ENCODE results near the gene GC. TPM values are rescaled to one million over a fixed set of nuclear protein-coding genes. Genes with fewer than 3 reads are reported as not detected.

Gene GC
- total and polyA plus RNA-seq, 2 of the 4 experiments (the other 2 are of a cell fraction) = not detected

DNA sequence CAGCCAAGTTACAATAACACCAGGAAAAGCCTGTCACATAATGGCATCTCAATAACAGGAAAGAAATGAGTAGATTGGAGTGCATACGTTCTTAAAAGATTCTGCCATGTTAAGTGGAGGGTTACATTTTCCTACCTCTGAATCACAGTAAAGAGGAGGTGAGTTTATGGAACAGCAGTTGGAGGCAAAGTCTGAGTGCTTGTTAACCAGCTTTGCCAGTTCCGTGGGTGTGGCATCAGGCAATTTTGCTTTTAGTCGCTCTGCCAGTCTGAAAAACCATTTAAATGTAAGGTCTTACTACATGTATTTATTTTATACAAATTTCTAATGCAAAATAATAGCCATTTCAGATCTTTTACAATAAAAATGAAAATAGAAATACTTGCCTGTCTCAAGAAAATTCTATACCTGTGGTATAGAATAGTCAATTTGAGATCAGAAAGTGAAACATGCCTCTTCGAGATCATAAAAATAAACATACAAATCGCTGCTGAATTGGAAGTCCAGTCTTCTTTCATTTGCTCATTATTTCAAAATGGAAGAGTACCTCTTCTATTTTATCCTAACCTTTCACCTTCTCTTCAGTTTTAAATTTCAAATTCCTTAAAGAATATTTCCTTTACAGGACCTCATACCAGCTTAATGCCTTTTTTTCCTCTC is 31.4 kb downstream of the GC start:
- no peak overlapping the region for H3K4me3 ChIP-seq (ENCODE audit: insufficient read depth, low read depth, low read length)
- DNase-seq (no peak), ATAC-seq (ENCODE audit: low read depth) (no peak)
- BruUV-seq (replicated peaks) = no TSS peak
- in situ Hi-C loops (cut with MboI; ENCODE audit: low sequenced_read_pairs) = no loop called here
- ChIA-PET POLR2A (ENCODE audit: unreplicated experiment) (no interaction called here), CTCF (no interaction called here)
- no peak overlapping the region for H4K91ac ChIP-seq (ENCODE audit: insufficient read depth, low read depth, low read length)
- no peaks in the 10 kb centered on the region for H3K36me3 ChIP-seq (ENCODE audit: control insufficient read depth, insufficient read depth, low read length)
- no peaks in the 10 kb centered on the region; the same call in 1 of the 2 replicates for H3K27me3 ChIP-seq (ENCODE audit: control insufficient read depth, insufficient read depth, low read length)
- H2BK20ac ChIP-seq (ENCODE audit: low read depth, low read length) = no peak overlapping the region
- H2AK9ac ChIP-seq (replicated peaks; ENCODE audit: low read depth, low read length, poor library complexity) = no peak overlapping the region
- H4K5ac ChIP-seq (ENCODE audit: low read depth, low read length) = no peak overlapping the region
- H4K8ac ChIP-seq (ENCODE audit: low read depth in 2 of 2, low read length in 2 of 2) = no peak overlapping the region
- H3K18ac ChIP-seq (ENCODE audit: low read depth, low read length) = no peak overlapping the region
- TF ChIP-seq RCOR1 (IDR thresholded peaks at IDR 0.05; ENCODE audit: insufficient replicate concordance, low read length) (no peak), POLR2A (IDR thresholded peaks at IDR 0.05; ENCODE audit: low read depth, low read length) (no peak), CHD1 (IDR thresholded peaks at IDR 0.05; ENCODE audit: low read depth, low read length) (no peak), RAD21 (IDR thresholded peaks at IDR 0.05; ENCODE audit: low read length) (no peak), MAZ (IDR thresholded peaks at IDR 0.05; ENCODE audit: borderline replicate concordance, low read depth, low read length) (no peak), RFX5 (IDR thresholded peaks at IDR 0.05; ENCODE audit: low read depth, low read length) (no peak)
- H4K20me1 ChIP-seq (ENCODE audit: insufficient read depth, low read length) = no peaks in the 10 kb centered on the region
- H2BK120ac ChIP-seq (ENCODE audit: low read depth, low read length) = no peak overlapping the region
- H3K27ac ChIP-seq (ENCODE audit: insufficient read depth, low read length) = no peak overlapping the region
- no peaks in the 10 kb centered on the region for H3K79me1 ChIP-seq (ENCODE audit: low read depth in 1 of 2, low read length in 2 of 2)
- no peak overlapping the region for H3K4me2 ChIP-seq (ENCODE audit: low read depth, low read length)
- H3K4ac ChIP-seq (ENCODE audit: low read depth, low read length) = no peak overlapping the region
- H2AK5ac ChIP-seq (ENCODE audit: low read depth, low read length) = no peak overlapping the region
- H3K23ac ChIP-seq (ENCODE audit: low read depth, low read length) = no peak overlapping the region
- H3K9me3 ChIP-seq (ENCODE audit: control insufficient read depth, insufficient read depth, low read length) = no peaks in the 10 kb centered on the region
- dilution Hi-C loops (cut with HindIII; ENCODE audit: low sequenced_read_pairs, unreplicated experiment) = no loop called here
- no peak overlapping the region for H2AFZ ChIP-seq (replicated peaks; ENCODE audit: low read length, poor library complexity)
- no peak overlapping the region for H2BK15ac ChIP-seq (ENCODE audit: low read depth, low read length)
- no peak overlapping the region for H3K56ac ChIP-seq (ENCODE audit: extremely low read depth, insufficient read depth, low read length)
- no CpG with 5 or more reads among the region's 5 CpGs for WGBS, 2 experiments (ENCODE audit: extremely low coverage in 2 of 2, insufficient read length in 1 of 2)
- no peaks in the 10 kb centered on the region for H3K4me1 ChIP-seq (ENCODE audit: control insufficient read depth, insufficient read depth, low read length)
- intact Hi-C loops (cut with micrococcal nuclease) = no loop called here
- no peak overlapping the region for H3K9ac ChIP-seq (ENCODE audit: low read depth, low read length)
- H3K14ac ChIP-seq (replicated peaks; ENCODE audit: low read depth, low read length) = no peak overlapping the region
- no peaks in the 10 kb centered on the region for H3K9me1 ChIP-seq (ENCODE audit: insufficient read depth, low read length)
- no peak overlapping the region for H2BK5ac ChIP-seq (ENCODE audit: low read depth, low read length, poor library complexity, severe bottlenecking)

Data from IMR-90 (cell line).